ENCODE results near the gene MALT1.

The MALT1 gene

DNA sequence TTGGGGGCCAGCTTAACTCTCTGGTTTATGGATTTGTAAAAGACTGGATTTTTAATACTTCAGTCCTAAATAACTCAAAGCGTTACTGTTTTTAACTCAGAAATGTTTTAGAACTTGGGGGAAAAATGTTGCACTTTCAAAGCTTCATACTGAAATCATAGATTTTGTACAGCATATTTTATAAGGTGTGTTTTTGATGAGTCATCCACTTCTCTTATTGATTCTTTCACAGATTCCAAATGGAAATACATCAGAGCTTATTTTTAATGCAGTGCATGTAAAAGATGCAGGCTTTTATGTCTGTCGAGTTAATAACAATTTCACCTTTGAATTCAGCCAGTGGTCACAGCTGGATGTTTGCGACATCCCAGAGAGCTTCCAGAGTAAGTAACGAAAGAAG lies 28.9 kb downstream of the MALT1 start:
- TF ChIP-seq, protein P1, sequence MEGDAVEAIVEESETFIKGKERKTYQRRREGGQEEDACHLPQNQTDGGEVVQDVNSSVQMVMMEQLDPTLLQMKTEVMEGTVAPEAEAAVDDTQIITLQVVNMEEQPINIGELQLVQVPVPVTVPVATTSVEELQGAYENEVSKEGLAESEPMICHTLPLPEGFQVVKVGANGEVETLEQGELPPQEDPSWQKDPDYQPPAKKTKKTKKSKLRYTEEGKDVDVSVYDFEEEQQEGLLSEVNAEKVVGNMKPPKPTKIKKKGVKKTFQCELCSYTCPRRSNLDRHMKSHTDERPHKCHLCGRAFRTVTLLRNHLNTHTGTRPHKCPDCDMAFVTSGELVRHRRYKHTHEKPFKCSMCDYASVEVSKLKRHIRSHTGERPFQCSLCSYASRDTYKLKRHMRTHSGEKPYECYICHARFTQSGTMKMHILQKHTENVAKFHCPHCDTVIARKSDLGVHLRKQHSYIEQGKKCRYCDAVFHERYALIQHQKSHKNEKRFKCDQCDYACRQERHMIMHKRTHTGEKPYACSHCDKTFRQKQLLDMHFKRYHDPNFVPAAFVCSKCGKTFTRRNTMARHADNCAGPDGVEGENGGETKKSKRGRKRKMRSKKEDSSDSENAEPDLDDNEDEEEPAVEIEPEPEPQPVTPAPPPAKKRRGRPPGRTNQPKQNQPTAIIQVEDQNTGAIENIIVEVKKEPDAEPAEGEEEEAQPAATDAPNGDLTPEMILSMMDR (IDR thresholded peaks at IDR 0.05; ENCODE audit: low read depth, low read length), result no peak
- DNase-seq (ENCODE audit: extremely low read depth, low read depth), result no peak

DNA sequence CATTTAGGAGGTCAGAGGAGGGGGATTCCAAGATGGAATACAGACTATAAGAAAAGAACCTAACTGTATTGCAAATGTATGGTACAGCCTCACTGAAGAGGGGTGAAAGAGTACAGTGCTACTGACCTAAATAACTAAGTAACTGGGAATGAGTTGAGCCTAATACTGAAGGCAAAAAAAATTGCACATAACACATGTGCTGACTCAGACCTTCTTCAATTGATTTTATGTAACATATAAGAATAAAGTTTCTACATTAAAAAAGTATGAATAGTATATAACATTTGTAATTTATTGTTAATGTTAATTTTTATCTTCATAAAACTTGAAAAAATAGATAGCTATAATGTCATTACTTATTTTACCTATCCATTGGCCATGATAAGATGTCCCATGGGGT lies 41.7 kb downstream of the MALT1 start:
- DNase-seq (ENCODE audit: extremely low read depth, low read depth), result no peak
- TF ChIP-seq, protein P1 (IDR thresholded peaks at IDR 0.05; ENCODE audit: low read depth, low read length), result no peak

- TF ChIP-seq, protein P1 (IDR thresholded peaks at IDR 0.05; ENCODE audit: low read depth, low read length), result no peak
- DNase-seq (ENCODE audit: extremely low read depth, low read depth), result no peak
These were observed 43.0 kb downstream of the MALT1 start for GRCh38 chr18:58714259-58714658.

DNA sequence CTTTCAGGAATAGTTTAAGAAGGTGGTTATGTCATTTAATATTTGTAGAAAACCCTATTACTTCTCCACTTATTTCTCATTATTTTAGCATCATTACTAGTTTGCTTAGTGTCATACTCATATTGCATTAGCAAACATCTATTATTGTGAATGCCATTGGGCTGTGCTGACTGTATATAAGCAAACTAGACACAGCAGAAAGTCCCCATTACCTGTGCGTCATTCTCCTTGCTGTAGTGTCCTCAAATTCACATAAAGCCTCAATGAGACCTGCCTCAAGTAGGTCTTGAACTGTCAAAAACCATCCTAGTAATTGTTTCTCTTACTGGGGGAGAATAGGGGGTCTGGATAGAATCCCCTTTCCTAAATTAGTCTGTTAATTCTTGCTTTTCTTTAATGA lies 43.6 kb downstream of the MALT1 start:
- TF ChIP-seq, protein P1 (IDR thresholded peaks at IDR 0.05; ENCODE audit: low read depth, low read length), result no peak
- no peak for DNase-seq (ENCODE audit: extremely low read depth, low read depth)

DNA sequence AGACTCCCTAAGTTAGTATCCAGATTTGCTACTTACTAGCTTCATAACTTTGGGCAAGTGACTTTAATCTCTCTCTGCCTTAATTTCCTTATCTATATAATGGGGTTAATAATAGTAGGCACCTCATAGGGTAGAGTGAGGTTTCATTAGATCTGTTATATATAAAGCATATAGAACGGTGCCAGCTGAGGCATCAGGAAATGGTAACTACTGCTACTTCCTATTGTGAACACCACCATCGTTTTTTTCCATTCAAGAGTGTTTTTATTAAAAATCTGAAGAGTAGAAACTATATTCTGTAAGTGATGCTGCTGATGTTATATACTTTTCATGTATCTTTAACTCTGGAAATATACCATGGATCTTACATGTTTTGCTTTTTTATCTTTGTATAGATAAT lies 44.3 kb downstream of the MALT1 start:
- DNase-seq (ENCODE audit: extremely low read depth, low read depth), result no peak
- TF ChIP-seq, protein P1 (IDR thresholded peaks at IDR 0.05; ENCODE audit: low read depth, low read length), result no peak

GRCh38 chr18:58716060-58716756 lies 44.9 kb downstream of the MALT1 start:
- TF ChIP-seq, protein P1 (IDR thresholded peaks at IDR 0.05; ENCODE audit: low read depth, low read length), result no peak

DNA sequence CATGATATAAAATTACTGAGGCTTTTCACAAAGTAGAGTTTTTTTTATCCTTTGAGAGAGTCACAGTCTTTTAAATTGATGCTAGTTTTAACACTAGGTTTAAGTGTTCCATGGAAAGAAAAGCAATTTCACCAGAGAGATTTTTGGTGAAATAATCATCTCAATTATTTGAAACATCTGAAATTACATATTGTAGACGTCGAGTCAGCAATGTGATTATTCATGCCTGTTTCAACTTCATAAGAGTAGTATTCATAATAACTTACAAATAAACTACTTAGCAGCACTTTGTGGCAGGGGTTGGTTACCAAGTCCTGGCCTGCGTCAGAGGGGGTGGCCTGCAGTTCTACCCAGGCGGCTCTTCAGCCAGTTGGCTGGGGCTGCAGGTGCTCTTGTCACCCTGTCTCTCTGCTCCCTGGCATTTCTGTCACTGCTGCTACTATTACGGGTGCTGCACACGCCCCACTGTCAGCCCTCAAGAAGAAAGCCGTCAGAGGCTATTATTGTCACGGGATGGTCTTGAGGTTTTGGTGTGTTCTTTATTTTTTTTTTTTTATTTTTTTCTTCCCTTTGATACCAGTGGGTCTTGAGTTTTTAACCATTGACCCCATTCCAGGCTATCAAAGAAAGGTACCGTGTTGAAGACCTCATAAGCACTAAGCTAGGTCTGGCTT lies 50.4 kb downstream of the MALT1 start:
- DNase-seq (ENCODE audit: extremely low read depth, low read depth), result no peak
- TF ChIP-seq, protein P1 (IDR thresholded peaks at IDR 0.05; ENCODE audit: low read depth, low read length), result no peak

More at GRCh38 chr18:58716060-58716756, 44.9 kb downstream of the MALT1 start:
- no peak for DNase-seq (ENCODE audit: extremely low read depth, low read depth)

All from AG09319 (cell line).